WTC11 (cell line): ENCODE results near the gene IGFL1. TPM values are rescaled to one million over a fixed set of nuclear protein-coding genes. Genes with fewer than 3 reads are reported as not detected.

Experiments used
- ATAC-seq: fragments of 200-7000 bp; cut with Tn5 transposase; 2 replicates; pipeline ENCODE4 v1.10.0; 2021; ENCODE audit warnings: mild to moderate bottlenecking, moderate library complexity
- CTCF ChIA-PET: fragments of 300-600 bp; sonication (Branson Sonifier 250); formaldehyde crosslinking; loops from one replicate; lab custom pipeline; 2021; ENCODE audit warnings: antibody characterized with exemption; lab: Charles Lee
- POLR2A ChIA-PET: fragments of 350-600 bp; sonication (Branson Sonifier 250); formaldehyde crosslinking; loops from one replicate; lab custom pipeline; 2021; ENCODE audit warnings: antibody characterized with exemption; lab: Charles Lee
- DNase-seq: peaks from one replicate; pipeline ENCODE4 v3.0.0; 2021; ENCODE audit warnings: low spot score
- H3K27ac Mint-ChIP-seq: 2 replicates; pipeline ENCODE4 v1.8.0; 2021; ENCODE audit warnings: mixed read lengths
- H3K27me3 Mint-ChIP-seq: 2 replicates; pipeline ENCODE4 v1.8.0; 2021; ENCODE audit warnings: low read depth, mild to moderate bottlenecking, moderate library complexity, mixed read lengths
- H3K36me3 Mint-ChIP-seq: 2 replicates; pipeline ENCODE4 v1.8.0; 2021; ENCODE audit warnings: mixed read lengths
- H3K4me1 Mint-ChIP-seq: 2 replicates; pipeline ENCODE4 v1.8.0; 2022; ENCODE audit warnings: mixed read lengths
- H3K4me3 Mint-ChIP-seq: 2 replicates; pipeline ENCODE4 v1.8.0; 2021; ENCODE audit warnings: mild to moderate bottlenecking, moderate library complexity, mixed read lengths
- H3K9me3 Mint-ChIP-seq: 2 replicates; pipeline ENCODE4 v1.8.0; 2021; ENCODE audit warnings: mixed read lengths
- AFF4 ChIP-seq: sonication (generic); formaldehyde crosslinking; IDR thresholded peaks from 2 replicates; pipeline ENCODE4 v1.8.1; 2023; ENCODE audit warnings: mild to moderate bottlenecking, missing genetic modification reagents, borderline replicate concordance
- AR ChIP-seq: fragments of 250-450 bp; sonication (Bioruptor Pico); IDR thresholded peaks from 2 replicates; pipeline ENCODE4 v1.9.0; 2021; ENCODE audit warnings: mild to moderate bottlenecking
- CDX4 ChIP-seq: fragments of 250-450 bp; sonication (Bioruptor Pico); IDR thresholded peaks from 2 replicates; pipeline ENCODE4 v1.9.0; 2021; ENCODE audit warnings: moderate library complexity, mild to moderate bottlenecking, inconsistent platforms, borderline replicate concordance
- CREB1 ChIP-seq: sonication (generic); formaldehyde crosslinking; IDR thresholded peaks from 2 replicates; pipeline ENCODE4 v1.8.0; 2023; ENCODE audit warnings: mild to moderate bottlenecking, missing genetic modification reagents
- ESRRA ChIP-seq: sonication (generic); formaldehyde crosslinking; IDR thresholded peaks from 2 replicates; pipeline ENCODE4 v1.8.1; 2022; ENCODE audit warnings: mild to moderate bottlenecking, missing genetic modification reagents, borderline replicate concordance
- GABPB1 ChIP-seq: sonication (generic); formaldehyde crosslinking; IDR thresholded peaks from 2 replicates; pipeline ENCODE4 v1.8.1; 2023; ENCODE audit warnings: mild to moderate bottlenecking, missing genetic modification reagents
- GTF2I ChIP-seq: fragments of 250-450 bp; sonication (Bioruptor Pico); conservative IDR thresholded peaks from 2 replicates; pipeline ENCODE4 v1.4.0; 2021; ENCODE audit warnings: mild to moderate bottlenecking
- MLX ChIP-seq: sonication (generic); formaldehyde crosslinking; IDR thresholded peaks from 2 replicates; pipeline ENCODE4 v1.8.1; 2023; ENCODE audit warnings: mild to moderate bottlenecking, missing genetic modification reagents, moderate library complexity
- PRDM15 ChIP-seq: sonication (generic); formaldehyde crosslinking; IDR thresholded peaks from 2 replicates; pipeline ENCODE4 v1.8.0; 2022; ENCODE audit warnings: missing genetic modification reagents
- TCF7 ChIP-seq: sonication (generic); formaldehyde crosslinking; IDR thresholded peaks from 2 replicates; pipeline ENCODE4 v1.8.0; 2022; ENCODE audit warnings: mild to moderate bottlenecking, low read depth, missing genetic modification reagents, moderate library complexity
- total RNA-seq: library from RNA; stranded (reverse); gene quantifications from 3 replicates; pipeline ENCODE4 v1.2.3, GENCODE V29; 2021

The IGFL1 gene
- total RNA-seq, 1 experiment from 2014 or later, result not detected

GRCh38 chr19:46186101-46186716, 43.3 kb upstream of the IGFL1 start:
- H3K4me1 Mint-ChIP-seq, result no peaks in the 10 kb centered on the region
- no peak for ATAC-seq
- H3K27me3 Mint-ChIP-seq, result no peaks in the 10 kb centered on the region; the same call in 1 of the 2 replicates
- TF ChIP-seq TCF7 (CRISPR knock-in tag) (no peak), CREB1 (CRISPR knock-in tag) (no peak), GTF2I (no peak)
- no peaks in the 10 kb centered on the region for H3K36me3 Mint-ChIP-seq
- ChIA-PET CTCF (interaction anchor here (0.8 to 1.9 kb wide), 3 partner anchors 107 to 417 kb away, joined by 3 to 9 read pairs (median 5); partner anchors contain the start of gene SIX5), POLR2A (no interaction called here)
- DNase-seq, result no peak
- H3K4me3 Mint-ChIP-seq, result no peak overlapping the region
- H3K27ac Mint-ChIP-seq, result no peak overlapping the region
- 0 out of 2 replicates have a peak, but pooled peaks cover 6% of the 10 kb centered on the region for H3K9me3 Mint-ChIP-seq

GRCh38 chr19:46186717-46187101, 42.8 kb upstream of the IGFL1 start:
- no peak overlapping the region for H3K4me3 Mint-ChIP-seq
- POLR2A ChIA-PET, result no interaction called here
- DNase-seq (no peak), ATAC-seq (no peak)
- H3K4me1 Mint-ChIP-seq, result no peaks in the 10 kb centered on the region
- H3K36me3 Mint-ChIP-seq, result no peaks in the 10 kb centered on the region
- CTCF ChIA-PET, result interaction anchor here (0.8 to 1.9 kb wide), 2 partner anchors 108 to 417 kb away, joined by 3 to 9 read pairs; partner anchors contain the start of gene SIX5
- H3K9me3 Mint-ChIP-seq, result 0 out of 2 replicates have a peak, but pooled peaks cover 6% of the 10 kb centered on the region
- no peak for TF ChIP-seq AFF4 (CRISPR knock-in tag)
- TF ChIP-seq AR, result no peak
- TF ChIP-seq GABPB1 (CRISPR knock-in tag), result no peak
- TF ChIP-seq PRDM15 (CRISPR knock-in tag), result no peak
- TF ChIP-seq ESRRA (CRISPR knock-in tag), result no peak
- TF ChIP-seq CREB1 (CRISPR knock-in tag), result no peak
- no peak for TF ChIP-seq MLX (CRISPR knock-in tag)
- TF ChIP-seq CDX4 (CRISPR knock-in tag), result no peak
- no peak overlapping the region for H3K27ac Mint-ChIP-seq
- H3K27me3 Mint-ChIP-seq, result no peaks in the 10 kb centered on the region; the same call in 1 of the 2 replicates
